Measurements from ENCODE around the gene CLASRP.

CLASRP gene

GRCh38 chr19:45071969-45072790 lies 33.3 kb downstream of the CLASRP start:
- TF ChIP-seq CTCF (conservative IDR thresholded peaks at IDR 0.05; ENCODE audit: low read length) (no peak), EZH2phosphoT487 (IDR thresholded peaks at IDR 0.05; ENCODE audit: borderline replicate concordance) (no peak)
- Histone ChIP-seq H3K27me3 (ENCODE audit: insufficient read depth, low read length, poor library complexity, severe bottlenecking) (no peaks in the 10 kb centered on the region), H3K9me3 (ENCODE audit: insufficient read depth, low read depth, low read length) (no peaks in the 10 kb centered on the region), H3K4me3 (ENCODE audit: low read length, poor library complexity, severe bottlenecking) (no peak overlapping the region), H3F3A (ENCODE audit: low read depth) (no peaks in the 10 kb centered on the region), H3K79me2 (ENCODE audit: insufficient read depth, low read length) (no peaks in the 10 kb centered on the region), H3K9ac (ENCODE audit: low read depth, low read length, poor library complexity, severe bottlenecking) (no peak overlapping the region), H4K20me1 (ENCODE audit: insufficient read depth, low read length, poor library complexity, severe bottlenecking) (no peaks in the 10 kb centered on the region), H2AFZ (ENCODE audit: low read length) (no peak overlapping the region), H3K36me3 (ENCODE audit: insufficient read depth, low read length) (peaks cover 29% of the 10 kb centered on the region; the same call in 1 of the 2 replicates), H3K4me2 (ENCODE audit: low read depth, low read length, poor library complexity, severe bottlenecking) (no peak overlapping the region), H3K4me1 (ENCODE audit: insufficient read depth, low read length, poor library complexity, severe bottlenecking) (no peaks in the 10 kb centered on the region), H3K9me2 (replicated peaks; ENCODE audit: low read depth, low read length) (no peaks in the 10 kb centered on the region)

GRCh38 chr19:45074744-45075300 lies 36.0 kb downstream of the CLASRP start:
- Histone ChIP-seq H3K4me3 (ENCODE audit: low read length, poor library complexity, severe bottlenecking) (no peak overlapping the region), H2AFZ (ENCODE audit: low read length) (no peak overlapping the region), H3K36me3 (ENCODE audit: insufficient read depth, low read length) (peaks cover 10% of the 10 kb centered on the region; the same call in 1 of the 2 replicates), H3K27me3 (ENCODE audit: insufficient read depth, low read length, poor library complexity, severe bottlenecking) (no peaks in the 10 kb centered on the region), H4K20me1 (ENCODE audit: insufficient read depth, low read length, poor library complexity, severe bottlenecking) (no peaks in the 10 kb centered on the region), H3F3A (ENCODE audit: low read depth) (no peaks in the 10 kb centered on the region), H3K4me1 (ENCODE audit: insufficient read depth, low read length, poor library complexity, severe bottlenecking) (peaks cover 3% of the 10 kb centered on the region), H3K9me3 (ENCODE audit: insufficient read depth, low read depth, low read length) (no peaks in the 10 kb centered on the region), H3K79me2 (ENCODE audit: insufficient read depth, low read length) (peaks cover 8% of the 10 kb centered on the region), H3K9ac (ENCODE audit: low read depth, low read length, poor library complexity, severe bottlenecking) (no peak overlapping the region), H3K4me2 (ENCODE audit: low read depth, low read length, poor library complexity, severe bottlenecking) (no peak overlapping the region), H3K9me2 (replicated peaks; ENCODE audit: low read depth, low read length) (no peaks in the 10 kb centered on the region)
- TF ChIP-seq CTCF (conservative IDR thresholded peaks at IDR 0.05; ENCODE audit: low read length) (no peak), EZH2phosphoT487 (IDR thresholded peaks at IDR 0.05; ENCODE audit: borderline replicate concordance) (no peak)

- H3F3A ChIP-seq (ENCODE audit: low read depth), result no peaks in the 10 kb centered on the region
- no peak overlapping the region for H3K4me3 ChIP-seq (ENCODE audit: low read length, poor library complexity, severe bottlenecking)
- peaks cover 14% of the 10 kb centered on the region for H3K79me2 ChIP-seq (ENCODE audit: insufficient read depth, low read length)
- peaks cover 4% of the 10 kb centered on the region for H4K20me1 ChIP-seq (ENCODE audit: insufficient read depth, low read length, poor library complexity, severe bottlenecking)
- no peaks in the 10 kb centered on the region for H3K27me3 ChIP-seq (ENCODE audit: insufficient read depth, low read length, poor library complexity, severe bottlenecking)
- H3K9me3 ChIP-seq (ENCODE audit: insufficient read depth, low read depth, low read length), result no peaks in the 10 kb centered on the region
- TF ChIP-seq CTCF (conservative IDR thresholded peaks at IDR 0.05; ENCODE audit: low read length), result no peak
- no peak for TF ChIP-seq EZH2phosphoT487 (IDR thresholded peaks at IDR 0.05; ENCODE audit: borderline replicate concordance)
- H3K4me1 ChIP-seq (ENCODE audit: insufficient read depth, low read length, poor library complexity, severe bottlenecking), result peaks cover 9% of the 10 kb centered on the region
- no peak overlapping the region for H3K4me2 ChIP-seq (ENCODE audit: low read depth, low read length, poor library complexity, severe bottlenecking)
- peaks cover 4% of the 10 kb centered on the region; the same call in 1 of the 2 replicates for H3K36me3 ChIP-seq (ENCODE audit: insufficient read depth, low read length)
- H2AFZ ChIP-seq (ENCODE audit: low read length), result no peak overlapping the region
- H3K9me2 ChIP-seq (replicated peaks; ENCODE audit: low read depth, low read length), result no peaks in the 10 kb centered on the region
- no peak overlapping the region for H3K9ac ChIP-seq (ENCODE audit: low read depth, low read length, poor library complexity, severe bottlenecking)
Observed at GRCh38 chr19:45075301-45076028, 36.6 kb downstream of the CLASRP start.
